Hypothalamus (tissue), 51 donors: ENCODE data around the gene ST7.

Experiments used
- DNase-seq, 51 donors: peaks; one replicate each; lab custom pipeline; 2025; lab: John Stamatoyannopoulos, UW

The ST7 gene

GRCh38 chr7:117006907-117007684, 53.8 kb downstream of the ST7 start:
- no peak for DNase-seq

- DNase-seq = no peak
Measured at GRCh38 chr7:117008118-117008885, 55.0 kb downstream of the ST7 start.

- no peak for DNase-seq
Measured at GRCh38 chr7:117008886-117009531, 55.7 kb downstream of the ST7 start.

- no peak for DNase-seq
Measured at GRCh38 chr7:117009705-117010361, 56.5 kb downstream of the ST7 start.

- DNase-seq = no peak
Measured at GRCh38 chr7:117010375-117011133, 57.3 kb downstream of the ST7 start.

GRCh38 chr7:117011419-117012260, 58.3 kb downstream of the ST7 start:
- DNase-seq = no peak

GRCh38 chr7:117012284-117012683, 59.0 kb downstream of the ST7 start:
- no peak for DNase-seq

GRCh38 chr7:117012696-117013095, 59.4 kb downstream of the ST7 start:
- no peak for DNase-seq

GRCh38 chr7:117014099-117014656, 60.9 kb downstream of the ST7 start:
- DNase-seq = no peak

- peak in 23 of 51 donors; percentile 2 to 40 (median 17) for DNase-seq
Measured at GRCh38 chr7:117014673-117015133, 61.4 kb downstream of the ST7 start.

GRCh38 chr7:117015258-117016184, 62.2 kb downstream of the ST7 start:
- no peak for DNase-seq

GRCh38 chr7:117017017-117017451, 63.7 kb downstream of the ST7 start:
- DNase-seq = no peak

GRCh38 chr7:117017702-117018266, 64.5 kb downstream of the ST7 start:
- no peak for DNase-seq

GRCh38 chr7:117018713-117019112, 65.4 kb downstream of the ST7 start:
- no peak for DNase-seq

GRCh38 chr7:117019287-117019686, 66.0 kb downstream of the ST7 start:
- no peak for DNase-seq

- DNase-seq = peak in 50 of 51 donors; percentile 7 to 92 (median 70)
Measured at GRCh38 chr7:117019786-117020590, 66.7 kb downstream of the ST7 start.
